Endodermal cell (in vitro differentiated cells): ENCODE results near the gene CACNB1. TPM values are rescaled to one million over a fixed set of nuclear protein-coding genes. Genes with fewer than 3 reads are reported as not detected.
A peak's percentile ranks its signal among the peaks of the same experiment; 100 is the strongest.

ENCODE experiments used
- DNase-seq: peaks from one replicate; pipeline ENCODE4 v3.0.0-alpha.2; 2017
- H3K27ac ChIP-seq: 2 replicates; pipeline ENCODE4 v1.5.1; 2013; ENCODE audit warnings: mild to moderate bottlenecking, low read depth, low read length, moderate library complexity
- H3K27me3 ChIP-seq: 2 replicates; pipeline ENCODE4 v1.6.1; 2013; ENCODE audit warnings: mild to moderate bottlenecking, low read length, moderate library complexity; ENCODE audit not compliant: insufficient read depth, control insufficient read depth, poor library complexity, severe bottlenecking
- H3K36me3 ChIP-seq: 2 replicates; pipeline ENCODE4 v1.7.0; 2013; ENCODE audit warnings: mild to moderate bottlenecking, low read length, moderate library complexity; ENCODE audit not compliant: control insufficient read depth, insufficient read depth
- H3K4me1 ChIP-seq: one replicate; pipeline ENCODE4 v1.7.0; 2013; ENCODE audit warnings: low read length; ENCODE audit not compliant: control insufficient read depth, insufficient read depth
- H3K4me3 ChIP-seq: 2 replicates; pipeline ENCODE4 v1.5.1; 2013; ENCODE audit warnings: mild to moderate bottlenecking, low read length, moderate library complexity
- H3K9ac ChIP-seq: 2 replicates; pipeline ENCODE4 v1.6.1; 2013; ENCODE audit warnings: mild to moderate bottlenecking, low read length, moderate library complexity; ENCODE audit not compliant: poor library complexity, severe bottlenecking; ENCODE audit errors: extremely low read depth
- H3K9me3 ChIP-seq: 2 replicates; pipeline ENCODE4 v1.6.1; 2013; ENCODE audit warnings: mild to moderate bottlenecking, low read length, moderate library complexity; ENCODE audit not compliant: control insufficient read depth
- H3K27ac Mint-ChIP-seq: 2 replicates; pipeline ENCODE4 v1.8.0; 2020; ENCODE audit warnings: mixed read lengths
- H3K27me3 Mint-ChIP-seq: 2 replicates; pipeline ENCODE4 v1.8.0; 2021; ENCODE audit warnings: mild to moderate bottlenecking, mixed read lengths; ENCODE audit not compliant: insufficient read depth
- H3K36me3 Mint-ChIP-seq: 2 replicates; pipeline ENCODE4 v1.8.0; 2020; ENCODE audit warnings: low read depth, mixed read lengths
- H3K4me1 Mint-ChIP-seq: 2 replicates; pipeline ENCODE4 v1.8.0; 2020; ENCODE audit warnings: mixed read lengths
- H3K4me3 Mint-ChIP-seq: 2 replicates; pipeline ENCODE4 v1.8.0; 2020; ENCODE audit warnings: mild to moderate bottlenecking, moderate library complexity, mixed read lengths
- H3K9me3 Mint-ChIP-seq: 2 replicates; pipeline ENCODE4 v1.8.0; 2020; ENCODE audit warnings: mild to moderate bottlenecking, mixed read lengths
- WGBS, 2 experiments: methylation state at CpG; one replicate each; pipeline versions ENCODE4 v1.1.5 to v1.1.7; 2013; ENCODE audit warnings: missing lambda C conversion rate in 2 of 2, mixed read lengths in 1 of 2; ENCODE audit not compliant: insufficient coverage in 1 of 2, insufficient read length in 1 of 2; 5-methylcytosine and 5-hydroxymethylcytosine counted together
- total RNA-seq, 2 donors: library from RNA; stranded (reverse); fragmentation: NEBNext Ultra II Directional in 1 of 2; extraction: Animal tissue kit (Norgen Biotek cat#: 25700) in 1 of 2; gene quantifications; 2 replicates in 1 of 2; 3 replicates in 1 of 2; pipeline ENCODE4 v1.2.1, GENCODE V29; 2021
- TF ChIP-seq, protein P1 (sequence below): fragments of 200-600 bp; sonication (generic); conservative IDR thresholded peaks from 2 replicates; pipeline ENCODE4 v1.5.0; 2021; ENCODE audit warnings: antibody characterized with exemption, mild to moderate bottlenecking

CACNB1 gene
- total RNA-seq, 2 donors from 2014 or later, result 12.2 to 13.2 TPM

DNA sequence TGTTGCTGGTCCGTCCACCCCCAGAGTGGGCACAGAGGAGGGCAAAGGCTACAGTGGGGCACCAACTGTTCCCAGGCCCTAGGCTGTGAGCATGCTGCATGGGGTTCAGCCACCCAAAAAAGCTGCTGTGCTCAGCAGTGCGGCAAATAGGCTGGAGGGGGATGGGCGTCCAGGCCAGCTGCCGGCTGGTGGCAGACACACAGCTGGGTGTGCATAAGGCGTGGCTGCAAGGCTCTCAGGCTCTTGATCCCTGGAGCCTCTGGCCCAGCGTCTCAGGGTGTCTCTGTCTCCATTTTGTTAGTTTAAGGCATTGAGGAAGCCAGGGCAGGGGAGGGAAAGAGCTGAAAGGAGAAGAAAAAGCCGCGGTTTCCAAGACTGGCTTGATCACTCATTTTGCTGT lies 11.4 kb upstream of the CACNB1 start:
- Histone ChIP-seq H3K27me3 (peaks cover 20% of the 10 kb centered on the region), H3K36me3 (peaks cover 12% of the 10 kb centered on the region), H3K4me1 (peaks cover 4% of the 10 kb centered on the region), H3K9me3 (no peaks in the 10 kb centered on the region), H3K9ac (no peak overlapping the region), H3K27ac (no peak overlapping the region), H3K4me3 (no peak overlapping the region)
- H3K4me3 Mint-ChIP-seq, result peak overlapping the region; percentile 42
- peak; percentile 77 for DNase-seq
- peaks cover 28% of the 10 kb centered on the region for H3K27me3 Mint-ChIP-seq
- peaks cover 9% of the 10 kb centered on the region for H3K4me1 Mint-ChIP-seq
- peaks cover 13% of the 10 kb centered on the region for H3K36me3 Mint-ChIP-seq
- H3K9me3 Mint-ChIP-seq, result no peaks in the 10 kb centered on the region
- 63 to 71% methylated on average over 6 to 8 of the region's 8 CpGs for WGBS, 2 experiments
- no peak overlapping the region for H3K27ac Mint-ChIP-seq
- TF ChIP-seq, protein P1, sequence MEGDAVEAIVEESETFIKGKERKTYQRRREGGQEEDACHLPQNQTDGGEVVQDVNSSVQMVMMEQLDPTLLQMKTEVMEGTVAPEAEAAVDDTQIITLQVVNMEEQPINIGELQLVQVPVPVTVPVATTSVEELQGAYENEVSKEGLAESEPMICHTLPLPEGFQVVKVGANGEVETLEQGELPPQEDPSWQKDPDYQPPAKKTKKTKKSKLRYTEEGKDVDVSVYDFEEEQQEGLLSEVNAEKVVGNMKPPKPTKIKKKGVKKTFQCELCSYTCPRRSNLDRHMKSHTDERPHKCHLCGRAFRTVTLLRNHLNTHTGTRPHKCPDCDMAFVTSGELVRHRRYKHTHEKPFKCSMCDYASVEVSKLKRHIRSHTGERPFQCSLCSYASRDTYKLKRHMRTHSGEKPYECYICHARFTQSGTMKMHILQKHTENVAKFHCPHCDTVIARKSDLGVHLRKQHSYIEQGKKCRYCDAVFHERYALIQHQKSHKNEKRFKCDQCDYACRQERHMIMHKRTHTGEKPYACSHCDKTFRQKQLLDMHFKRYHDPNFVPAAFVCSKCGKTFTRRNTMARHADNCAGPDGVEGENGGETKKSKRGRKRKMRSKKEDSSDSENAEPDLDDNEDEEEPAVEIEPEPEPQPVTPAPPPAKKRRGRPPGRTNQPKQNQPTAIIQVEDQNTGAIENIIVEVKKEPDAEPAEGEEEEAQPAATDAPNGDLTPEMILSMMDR, result no peak

DNA sequence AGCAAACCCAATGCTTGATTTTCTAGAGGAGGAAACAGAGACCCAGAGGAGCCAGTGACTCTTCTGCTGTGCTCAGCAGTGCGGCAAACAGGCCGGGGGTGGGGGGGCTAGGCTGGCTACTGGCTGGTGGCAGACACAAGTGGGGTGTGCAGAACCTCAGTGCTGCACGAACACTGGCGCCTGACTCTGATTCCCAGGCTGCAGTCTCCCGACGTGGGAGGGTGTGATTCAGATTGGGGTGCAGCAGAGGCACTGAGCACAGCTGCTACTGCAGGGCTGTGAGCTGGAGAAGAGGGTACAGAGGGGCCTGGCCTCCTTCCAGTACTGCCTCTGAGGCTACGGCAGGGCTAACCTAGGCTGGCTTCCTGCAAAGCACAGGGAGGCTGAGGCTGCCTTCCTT lies 10.7 kb upstream of the CACNB1 start:
- H3K9me3 ChIP-seq, result no peaks in the 10 kb centered on the region
- H3K36me3 ChIP-seq, result peaks cover 19% of the 10 kb centered on the region
- DNase-seq, result peak; percentile 69
- no peak overlapping the region for H3K27ac Mint-ChIP-seq
- WGBS, 2 experiments, result 83 to 91% methylated on average over 5 to 7 of the region's 7 CpGs
- no peak overlapping the region for H3K4me3 ChIP-seq
- peaks cover 25% of the 10 kb centered on the region for H3K27me3 Mint-ChIP-seq
- H3K9ac ChIP-seq, result no peak overlapping the region
- H3K36me3 Mint-ChIP-seq, result peaks cover 21% of the 10 kb centered on the region
- TF ChIP-seq, protein P1, result no peak
- peaks cover 4% of the 10 kb centered on the region for H3K4me1 ChIP-seq
- H3K4me1 Mint-ChIP-seq, result peaks cover 9% of the 10 kb centered on the region
- no peak overlapping the region for H3K4me3 Mint-ChIP-seq
- H3K27ac ChIP-seq, result no peak overlapping the region
- peaks cover 20% of the 10 kb centered on the region for H3K27me3 ChIP-seq
- no peaks in the 10 kb centered on the region for H3K9me3 Mint-ChIP-seq

DNA sequence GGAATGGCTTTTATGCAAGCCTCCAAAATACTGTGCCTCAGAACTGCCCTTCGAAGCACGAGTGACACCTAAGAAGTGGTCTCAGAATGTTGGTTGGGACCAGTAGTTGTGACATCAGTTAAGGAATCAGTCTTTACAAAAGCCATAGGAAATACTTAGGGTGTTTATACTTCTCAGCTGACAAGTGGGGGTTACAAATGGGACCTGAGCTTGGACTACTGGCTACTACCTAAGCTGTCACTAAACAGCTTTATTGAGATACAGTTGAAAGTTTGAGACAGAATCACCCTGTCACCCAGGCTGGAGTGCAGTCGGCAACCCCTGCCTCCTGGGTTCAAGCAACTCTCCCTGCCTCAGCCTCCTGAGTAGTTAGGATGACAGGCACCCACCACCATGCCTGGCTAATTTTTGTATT lies 7.7 kb upstream of the CACNB1 start:
- H3K9me3 ChIP-seq, result no peaks in the 10 kb centered on the region
- Mint-ChIP-seq H3K9me3 (no peaks in the 10 kb centered on the region), H3K36me3 (peaks cover 47% of the 10 kb centered on the region), H3K4me1 (peaks cover 18% of the 10 kb centered on the region), H3K27me3 (peaks cover 5% of the 10 kb centered on the region), H3K27ac (peak overlapping the region; percentile 32), H3K4me3 (no peak overlapping the region)
- no peak overlapping the region for H3K9ac ChIP-seq
- peaks cover 4% of the 10 kb centered on the region for H3K4me1 ChIP-seq
- DNase-seq, result no peak
- H3K27ac ChIP-seq, result no peak overlapping the region
- peaks cover 10% of the 10 kb centered on the region for H3K27me3 ChIP-seq
- peaks cover 43% of the 10 kb centered on the region for H3K36me3 ChIP-seq
- H3K4me3 ChIP-seq, result no peak overlapping the region
- 90 to 100% methylated on average over 2 to 3 of the region's 3 CpGs for WGBS, 2 experiments
- TF ChIP-seq, protein P1, result no peak
